Aorta (tissue), 5 donors: ENCODE results near the gene SLC2A4RG. TPM values are rescaled to one million over a fixed set of nuclear protein-coding genes. Genes with fewer than 3 reads are reported as not detected.

Experiments used
- ATAC-seq: fragments of 200-7000 bp; cut with Tn5 transposase; one replicate; pipeline ENCODE4 v1.9.1; 2022; ENCODE audit warnings: moderate library complexity; ENCODE audit not compliant: low FRiP score
- DNase-seq, 2 donors: peaks; one replicate each; pipeline ENCODE4 v3.0.0-alpha.2; 2020
- H3K27ac ChIP-seq, 2 donors: one replicate each; pipeline ENCODE4 v1.5.1; 2013; ENCODE audit warnings: low read length in 2 of 2, mild to moderate bottlenecking in 2 of 2, moderate library complexity in 2 of 2, control low read depth in 1 of 2, inconsistent platforms in 1 of 2, low read depth in 1 of 2
- H3K27me3 ChIP-seq, 2 donors: one replicate each; pipeline ENCODE4 v1.6.1; 2013; ENCODE audit warnings: control low read depth in 1 of 2, low read length in 1 of 2, mild to moderate bottlenecking in 1 of 2, moderate library complexity in 1 of 2; ENCODE audit not compliant: insufficient read depth in 2 of 2, control insufficient read depth in 1 of 2
- H3K36me3 ChIP-seq, 2 donors: one replicate each; pipeline ENCODE4 v1.6.1; 2013; ENCODE audit warnings: control low read depth in 1 of 2, low read length in 1 of 2, mild to moderate bottlenecking in 1 of 2; ENCODE audit not compliant: insufficient read depth in 2 of 2, control insufficient read depth in 1 of 2
- H3K4me1 ChIP-seq, 2 donors: one replicate each; pipeline ENCODE4 v1.6.1; 2013; ENCODE audit warnings: low read length in 2 of 2, control low read depth in 1 of 2, mild to moderate bottlenecking in 1 of 2, moderate library complexity in 1 of 2; ENCODE audit not compliant: insufficient read depth in 2 of 2, control insufficient read depth in 1 of 2
- H3K4me3 ChIP-seq, 2 donors: one replicate each; pipeline ENCODE4 v1.5.1; 2013; ENCODE audit warnings: low read length in 2 of 2, control low read depth in 1 of 2, mild to moderate bottlenecking in 1 of 2
- H3K9me3 ChIP-seq: one replicate; pipeline ENCODE4 v1.6.1; 2013; ENCODE audit warnings: mild to moderate bottlenecking, low read length; ENCODE audit not compliant: control insufficient read depth
- WGBS, 2 donors: extraction: QIAGEN DNeasy Blood & Tissue Kit; methylation state at CpG; one replicate each; pipeline ENCODE4 v1.1.7; 2013; 5-methylcytosine and 5-hydroxymethylcytosine counted together
- intact Hi-C, 2 donors: fragments of 100-400 bp; cut with DNase I; formaldehyde crosslinking; loops; one replicate each; pipeline versions ENCODE4 v1.14.2 to v1.15.0; 2022
- polyA plus RNA-seq, 2 donors: library from polyadenylated mRNA; stranded (reverse); fragments of 200-250 nt; gene quantifications; one replicate each; pipeline ENCODE4 v1.2.3, GENCODE V29; 2013
- total RNA-seq, 2 donors: library from RNA; stranded (reverse); fragmentation: NEBNext Ultra II Directional; extraction: Animal tissue kit (Norgen Biotek cat#: 25700); gene quantifications; one replicate each; pipeline ENCODE4 v1.2.1, GENCODE V29; 2021
- donor health status: healthy with polysubstance abuse.
- donor health status: Bipolar disorder and iron deficiency.
- donor health status: DM: no; HTN: no; CAD: no.
- donor health status: DM: no; HTN: no; CAD: no.
- donor health status: DM: yes; HTN: yes; CAD: no.

Gene SLC2A4RG
- total and polyA plus RNA-seq, 4 donors: 24.7 to 86.7 (median 61.2) TPM

- intact Hi-C loops: no loop called here
- no peak overlapping the region for H3K4me3 ChIP-seq
- H3K27me3 ChIP-seq: no peaks in the 10 kb centered on the region
- WGBS, 2 donors: 94% methylated on average over 21 of the region's 21 CpGs
- H3K9me3 ChIP-seq: no peaks in the 10 kb centered on the region
- no peak for ATAC-seq
- no peaks in the 10 kb centered on the region for H3K4me1 ChIP-seq
- H3K36me3 ChIP-seq: no peaks in the 10 kb centered on the region
- peak; percentile 52 to 77 for DNase-seq
- no peak overlapping the region for H3K27ac ChIP-seq
These were observed 45.6 kb upstream of the SLC2A4RG start for GRCh38 chr20:63693733-63694583.

DNA sequence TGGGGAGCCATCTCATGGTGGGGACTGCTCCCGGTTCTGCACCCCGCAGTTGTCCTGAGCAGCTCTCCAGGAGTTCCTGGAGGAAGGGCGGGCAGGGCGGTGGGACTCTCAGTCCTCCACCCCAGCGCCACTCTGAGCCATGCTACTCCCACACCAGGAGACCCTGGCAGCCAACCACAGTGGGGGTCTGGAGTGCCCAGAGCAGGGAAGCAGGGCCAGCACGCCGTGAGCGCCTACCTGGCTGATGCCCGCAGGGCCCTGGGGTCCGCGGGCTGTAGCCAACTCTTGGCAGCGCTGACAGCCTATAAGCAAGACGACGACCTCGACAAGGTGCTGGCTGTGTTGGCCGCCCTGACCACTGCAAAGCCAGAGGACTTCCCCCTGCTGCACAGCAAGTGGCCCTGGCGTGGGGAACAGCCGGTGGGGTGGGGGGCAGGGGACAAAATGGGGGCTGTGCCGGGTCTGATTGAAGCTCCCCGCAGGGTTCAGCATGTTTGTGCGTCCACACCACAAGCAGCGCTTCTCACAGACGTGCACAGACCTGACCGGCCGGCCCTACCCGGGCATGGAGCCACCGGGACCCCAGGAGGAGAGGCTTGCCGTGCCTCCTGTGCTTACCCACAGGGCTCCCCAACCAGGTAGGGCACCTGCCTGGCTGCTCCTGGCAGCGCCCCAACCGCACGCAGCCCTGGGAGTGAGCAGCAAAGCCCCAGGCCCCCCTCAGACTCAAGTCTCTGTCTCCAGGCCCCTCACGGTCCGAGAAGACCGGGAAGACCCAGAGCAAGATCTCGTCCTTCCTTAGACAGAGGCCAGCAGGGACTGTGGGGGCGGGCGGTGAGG lies 44.8 kb upstream of the SLC2A4RG start:
- Histone ChIP-seq H3K27ac (no peak overlapping the region), H3K9me3 (no peaks in the 10 kb centered on the region), H3K27me3 (no peaks in the 10 kb centered on the region), H3K4me3 (no peak overlapping the region), H3K4me1 (no peaks in the 10 kb centered on the region), H3K36me3 (no peaks in the 10 kb centered on the region)
- no peak for ATAC-seq
- DNase-seq: peak; percentile 48 to 73
- WGBS, 2 donors: 91% methylated on average over 37 of the region's 37 CpGs
- intact Hi-C loops: no loop called here

DNA sequence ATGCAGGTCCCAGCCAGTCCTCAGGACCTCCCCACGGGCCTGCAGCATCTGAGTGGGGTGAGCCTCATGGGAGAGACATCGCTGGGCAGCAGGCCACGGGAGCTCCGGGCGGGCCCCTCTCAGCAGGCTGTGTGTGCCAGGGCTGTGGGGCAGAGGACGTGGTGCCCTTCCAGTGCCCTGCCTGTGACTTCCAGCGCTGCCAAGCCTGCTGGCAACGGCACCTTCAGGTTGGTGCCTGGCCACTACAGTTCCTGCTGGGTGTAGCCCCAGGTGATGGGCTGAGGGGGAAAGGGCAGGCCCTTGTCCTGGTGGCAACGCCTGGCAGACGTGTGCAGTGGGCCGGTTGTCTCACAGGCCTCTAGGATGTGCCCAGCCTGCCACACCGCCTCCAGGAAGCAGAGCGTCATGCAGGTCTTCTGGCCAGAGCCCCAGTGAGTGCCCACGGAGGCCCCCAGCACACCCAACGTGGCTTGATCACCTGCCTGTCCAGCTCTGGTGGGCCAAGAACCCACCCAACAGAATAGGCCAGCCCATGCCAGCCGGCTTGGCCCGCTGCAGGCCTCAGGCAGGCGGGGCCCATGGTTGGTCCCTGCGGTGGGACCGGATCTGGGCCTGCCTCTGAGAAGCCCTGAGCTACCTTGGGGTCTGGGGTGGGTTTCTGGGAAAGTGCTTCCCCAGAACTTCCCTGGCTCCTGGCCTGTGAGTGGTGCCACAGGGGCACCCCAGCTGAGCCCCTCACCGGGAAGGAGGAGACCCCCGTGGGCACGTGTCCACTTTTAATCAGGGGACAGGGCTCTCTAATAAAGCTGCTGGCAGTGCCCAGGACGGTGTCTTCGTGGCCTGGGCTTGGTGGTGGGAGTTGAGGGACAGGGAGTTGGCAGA lies 43.9 kb upstream of the SLC2A4RG start:
- intact Hi-C loops: no loop called here
- Histone ChIP-seq H3K4me3 (no peak overlapping the region), H3K27ac (no peak overlapping the region), H3K36me3 (no peaks in the 10 kb centered on the region), H3K27me3 (no peaks in the 10 kb centered on the region), H3K4me1 (no peaks in the 10 kb centered on the region), H3K9me3 (no peaks in the 10 kb centered on the region)
- peak in 1 of 2 donors; percentile 45 for DNase-seq
- WGBS, 2 donors: 71 to 72% methylated on average over 25 of the region's 25 CpGs
- ATAC-seq: no peak

DNA sequence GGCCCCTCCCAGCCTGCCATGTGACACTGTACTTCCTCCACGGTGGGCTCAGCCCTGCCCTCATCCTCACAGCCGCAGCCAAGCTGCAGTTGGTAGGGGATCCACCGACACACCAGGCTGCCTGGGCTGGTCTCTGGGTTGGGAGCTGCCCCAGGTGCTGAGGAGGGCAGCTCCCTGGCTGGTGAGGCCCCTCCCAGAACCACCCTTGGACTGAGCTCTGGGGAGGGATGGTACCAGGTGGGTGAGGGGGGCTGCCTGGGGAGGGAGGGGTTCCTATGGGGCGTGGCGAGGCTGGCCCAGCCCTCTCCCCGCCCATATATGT lies 43.3 kb upstream of the SLC2A4RG start:
- no peaks in the 10 kb centered on the region for H3K36me3 ChIP-seq
- H3K27ac ChIP-seq: no peak overlapping the region
- WGBS, 2 donors: 32 to 34% methylated on average over 6 of the region's 6 CpGs
- DNase-seq (peak; percentile 63 to 75), ATAC-seq (no peak)
- H3K9me3 ChIP-seq: no peaks in the 10 kb centered on the region
- H3K27me3 ChIP-seq: no peaks in the 10 kb centered on the region
- intact Hi-C loops: no loop called here
- H3K4me1 ChIP-seq: no peaks in the 10 kb centered on the region
- no peak overlapping the region for H3K4me3 ChIP-seq

GRCh38 chr20:63696628-63697356 lies 42.8 kb upstream of the SLC2A4RG start, which contains the start of gene TNFRSF6B:
TSS of gene TNFRSF6B (plus strand) at chr20:63696652. CDS start at chr20:63696768, 116 bp downstream.
- Histone ChIP-seq H3K27me3 (no peaks in the 10 kb centered on the region), H3K4me3 (no peak within 1 kb of the TSS), H3K9me3 (no peaks in the 10 kb centered on the region), H3K4me1 (no peaks in the 10 kb centered on the region), H3K36me3 (no peaks in the 10 kb centered on the region), H3K27ac (no peak within 1 kb of the TSS)
- DNase-seq (peak; percentile 55 to 76), ATAC-seq (no peak)
- intact Hi-C loops: no loop called here
- 12 to 17% methylated on average over 51 to 52 of the region's 52 CpGs for WGBS, 2 donors

GRCh38 chr20:63697357-63697867 lies 42.2 kb upstream of the SLC2A4RG start:
- no peaks in the 10 kb centered on the region for H3K36me3 ChIP-seq
- no peaks in the 10 kb centered on the region for H3K4me1 ChIP-seq
- WGBS, 2 donors: 37 to 41% methylated on average over 7 of the region's 7 CpGs
- intact Hi-C loops: no loop called here
- no peak overlapping the region for H3K4me3 ChIP-seq
- H3K27me3 ChIP-seq: no peaks in the 10 kb centered on the region
- ATAC-seq (peak; percentile 3), DNase-seq (peak; percentile 49 to 70)
- no peaks in the 10 kb centered on the region for H3K9me3 ChIP-seq
- no peak overlapping the region for H3K27ac ChIP-seq

GRCh38 chr20:63697868-63698545 lies 41.6 kb upstream of the SLC2A4RG start:
- Histone ChIP-seq H3K27ac (no peak overlapping the region), H3K4me1 (no peaks in the 10 kb centered on the region), H3K9me3 (no peaks in the 10 kb centered on the region), H3K27me3 (no peaks in the 10 kb centered on the region), H3K4me3 (no peak overlapping the region), H3K36me3 (no peaks in the 10 kb centered on the region)
- 85 to 87% methylated on average over 40 of the region's 40 CpGs for WGBS, 2 donors
- intact Hi-C loops: no loop called here
- DNase-seq: peak; percentile 60 to 75
- ATAC-seq: no peak
